ENCODE measurements around the gene GSK3B. TPM values are rescaled to one million over a fixed set of nuclear protein-coding genes. Genes with fewer than 3 reads are reported as not detected.

GSK3B gene
- total RNA-seq, 1 experiment from 2014 or later: 55.2 TPM

- DNase-seq (ENCODE audit: low read depth, low spot score): no peak
- in situ Hi-C loops (cut with HindIII; ENCODE audit: low pct_unique_long_range_greater_than_20kb, low sequenced_read_pairs): no loop called here
Observed at GRCh38 chr3:119978554-119979208, 115.6 kb downstream of the GSK3B start.

GRCh38 chr3:119977353-119977752 lies 116.9 kb downstream of the GSK3B start:
- DNase-seq (ENCODE audit: low read depth, low spot score): no peak
- in situ Hi-C loops (cut with HindIII; ENCODE audit: low pct_unique_long_range_greater_than_20kb, low sequenced_read_pairs): no loop called here

- in situ Hi-C loops (cut with HindIII; ENCODE audit: low pct_unique_long_range_greater_than_20kb, low sequenced_read_pairs): no loop called here
- DNase-seq (ENCODE audit: low read depth, low spot score): no peak
Observed at GRCh38 chr3:119976214-119976613, 118.0 kb downstream of the GSK3B start.

GRCh38 chr3:119974656-119975055 lies 119.6 kb downstream of the GSK3B start:
- in situ Hi-C loops (cut with HindIII; ENCODE audit: low pct_unique_long_range_greater_than_20kb, low sequenced_read_pairs): no loop called here

GRCh38 chr3:119973018-119973646 lies 121.1 kb downstream of the GSK3B start:
- DNase-seq (ENCODE audit: low read depth, low spot score): peak; percentile 78
- in situ Hi-C loops (cut with HindIII; ENCODE audit: low pct_unique_long_range_greater_than_20kb, low sequenced_read_pairs): no loop called here

More at GRCh38 chr3:119974656-119975055, 119.6 kb downstream of the GSK3B start:
- DNase-seq (ENCODE audit: low read depth, low spot score): no peak

GRCh38 chr3:119969759-119970158 lies 124.5 kb downstream of the GSK3B start:
- in situ Hi-C loops (cut with HindIII; ENCODE audit: low pct_unique_long_range_greater_than_20kb, low sequenced_read_pairs): no loop called here
- no peak for DNase-seq (ENCODE audit: low read depth, low spot score)

GRCh38 chr3:119967353-119968006 lies 126.8 kb downstream of the GSK3B start:
- in situ Hi-C loops (cut with HindIII; ENCODE audit: low pct_unique_long_range_greater_than_20kb, low sequenced_read_pairs): no loop called here
- no peak for DNase-seq (ENCODE audit: low read depth, low spot score)

GRCh38 chr3:119965692-119966091 lies 128.6 kb downstream of the GSK3B start:
- in situ Hi-C loops (cut with HindIII; ENCODE audit: low pct_unique_long_range_greater_than_20kb, low sequenced_read_pairs): no loop called here
- no peak for DNase-seq (ENCODE audit: low read depth, low spot score)

- no peak for DNase-seq (ENCODE audit: low read depth, low spot score)
- in situ Hi-C loops (cut with HindIII; ENCODE audit: low pct_unique_long_range_greater_than_20kb, low sequenced_read_pairs): no loop called here
Observed at GRCh38 chr3:119964294-119964693, 130.0 kb downstream of the GSK3B start.

GRCh38 chr3:119955972-119956371 lies 138.3 kb downstream of the GSK3B start:
- in situ Hi-C loops (cut with HindIII; ENCODE audit: low pct_unique_long_range_greater_than_20kb, low sequenced_read_pairs): no loop called here
- DNase-seq (ENCODE audit: low read depth, low spot score): no peak

GRCh38 chr3:119950666-119951325 lies 143.5 kb downstream of the GSK3B start:
- no peak for DNase-seq (ENCODE audit: low read depth, low spot score)

GRCh38 chr3:119945291-119945690 lies 149.0 kb downstream of the GSK3B start:
- DNase-seq (ENCODE audit: low read depth, low spot score): no peak
- in situ Hi-C loops (cut with HindIII; ENCODE audit: low pct_unique_long_range_greater_than_20kb, low sequenced_read_pairs): no loop called here

More at GRCh38 chr3:119950666-119951325, 143.5 kb downstream of the GSK3B start:
- in situ Hi-C loops (cut with HindIII; ENCODE audit: low pct_unique_long_range_greater_than_20kb, low sequenced_read_pairs): no loop called here

- no peak for DNase-seq (ENCODE audit: low read depth, low spot score)
- in situ Hi-C loops (cut with HindIII; ENCODE audit: low pct_unique_long_range_greater_than_20kb, low sequenced_read_pairs): no loop called here
Observed at GRCh38 chr3:119944091-119944490, 150.2 kb downstream of the GSK3B start.

GRCh38 chr3:119939077-119939476 lies 155.2 kb downstream of the GSK3B start:
- DNase-seq (ENCODE audit: low read depth, low spot score): no peak
- in situ Hi-C loops (cut with HindIII; ENCODE audit: low pct_unique_long_range_greater_than_20kb, low sequenced_read_pairs): no loop called here

- in situ Hi-C loops (cut with HindIII; ENCODE audit: low pct_unique_long_range_greater_than_20kb, low sequenced_read_pairs): no loop called here
- no peak for DNase-seq (ENCODE audit: low read depth, low spot score)
Observed at GRCh38 chr3:119937229-119937628, 157.0 kb downstream of the GSK3B start.

- in situ Hi-C loops (cut with HindIII; ENCODE audit: low pct_unique_long_range_greater_than_20kb, low sequenced_read_pairs): no loop called here
Observed at GRCh38 chr3:119934249-119934648, 160.0 kb downstream of the GSK3B start.

GRCh38 chr3:119933207-119933606 lies 161.0 kb downstream of the GSK3B start:
- in situ Hi-C loops (cut with HindIII; ENCODE audit: low pct_unique_long_range_greater_than_20kb, low sequenced_read_pairs): no loop called here
- no peak for DNase-seq (ENCODE audit: low read depth, low spot score)

More at GRCh38 chr3:119934249-119934648, 160.0 kb downstream of the GSK3B start:
- DNase-seq (ENCODE audit: low read depth, low spot score): no peak

- in situ Hi-C loops (cut with HindIII; ENCODE audit: low pct_unique_long_range_greater_than_20kb, low sequenced_read_pairs): no loop called here
- DNase-seq (ENCODE audit: low read depth, low spot score): no peak
Observed at GRCh38 chr3:119930286-119930685, 164.0 kb downstream of the GSK3B start.

All from SK-MEL-5 (cell line).